ENCODE results near the gene TREML1. TPM values are rescaled to one million over a fixed set of nuclear protein-coding genes. Genes with fewer than 3 reads are reported as not detected.

TREML1 gene
- total RNA-seq, 1 experiment from 2014 or later = not detected

- peaks cover 67% of the 10 kb centered on the region for H3K27me3 Mint-ChIP-seq (ENCODE audit: unreplicated experiment)
- DNase-seq = no peak
- H3K9me3 Mint-ChIP-seq (ENCODE audit: low read depth, unreplicated experiment) = no peaks in the 10 kb centered on the region
- no peak overlapping the region for H3K27ac Mint-ChIP-seq (ENCODE audit: unreplicated experiment)
- no TSS peak for BruUV-seq (replicated peaks)
- CTCF ChIA-PET = no interaction called here
- no peaks in the 10 kb centered on the region for H3K36me3 Mint-ChIP-seq (ENCODE audit: insufficient read depth, unreplicated experiment)
- H3K4me1 Mint-ChIP-seq (ENCODE audit: low read depth, unreplicated experiment) = no peaks in the 10 kb centered on the region
- H3K4me3 Mint-ChIP-seq (ENCODE audit: low read depth, unreplicated experiment) = no peak overlapping the region
- intact Hi-C loops (cut with micrococcal nuclease; ENCODE audit: unreplicated experiment) = no loop called here
- TF ChIP-seq, protein P1, sequence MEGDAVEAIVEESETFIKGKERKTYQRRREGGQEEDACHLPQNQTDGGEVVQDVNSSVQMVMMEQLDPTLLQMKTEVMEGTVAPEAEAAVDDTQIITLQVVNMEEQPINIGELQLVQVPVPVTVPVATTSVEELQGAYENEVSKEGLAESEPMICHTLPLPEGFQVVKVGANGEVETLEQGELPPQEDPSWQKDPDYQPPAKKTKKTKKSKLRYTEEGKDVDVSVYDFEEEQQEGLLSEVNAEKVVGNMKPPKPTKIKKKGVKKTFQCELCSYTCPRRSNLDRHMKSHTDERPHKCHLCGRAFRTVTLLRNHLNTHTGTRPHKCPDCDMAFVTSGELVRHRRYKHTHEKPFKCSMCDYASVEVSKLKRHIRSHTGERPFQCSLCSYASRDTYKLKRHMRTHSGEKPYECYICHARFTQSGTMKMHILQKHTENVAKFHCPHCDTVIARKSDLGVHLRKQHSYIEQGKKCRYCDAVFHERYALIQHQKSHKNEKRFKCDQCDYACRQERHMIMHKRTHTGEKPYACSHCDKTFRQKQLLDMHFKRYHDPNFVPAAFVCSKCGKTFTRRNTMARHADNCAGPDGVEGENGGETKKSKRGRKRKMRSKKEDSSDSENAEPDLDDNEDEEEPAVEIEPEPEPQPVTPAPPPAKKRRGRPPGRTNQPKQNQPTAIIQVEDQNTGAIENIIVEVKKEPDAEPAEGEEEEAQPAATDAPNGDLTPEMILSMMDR (IDR thresholded peaks at IDR 0.05; ENCODE audit: unreplicated experiment) = no peak
Observed at GRCh38 chr6:41155132-41155805, 1.1 kb upstream of the TREML1 start.

GRCh38 chr6:41153451-41153850, 696 bp downstream of the TREML1 start:
- intact Hi-C loops (cut with micrococcal nuclease; ENCODE audit: unreplicated experiment) = no loop called here
- Mint-ChIP-seq H3K9me3 (ENCODE audit: low read depth, unreplicated experiment) (no peaks in the 10 kb centered on the region), H3K4me3 (ENCODE audit: low read depth, unreplicated experiment) (no peak overlapping the region), H3K27me3 (ENCODE audit: unreplicated experiment) (peaks cover 57% of the 10 kb centered on the region), H3K4me1 (ENCODE audit: low read depth, unreplicated experiment) (no peaks in the 10 kb centered on the region), H3K27ac (ENCODE audit: unreplicated experiment) (no peak overlapping the region), H3K36me3 (ENCODE audit: insufficient read depth, unreplicated experiment) (no peaks in the 10 kb centered on the region)
- DNase-seq = no peak
- no TSS peak for BruUV-seq (replicated peaks)
- TF ChIP-seq, protein P1 (IDR thresholded peaks at IDR 0.05; ENCODE audit: unreplicated experiment) = no peak
- CTCF ChIA-PET = no interaction called here

- H3K4me3 Mint-ChIP-seq (ENCODE audit: low read depth, unreplicated experiment) = no peak overlapping the region
- TF ChIP-seq, protein P1 (IDR thresholded peaks at IDR 0.05; ENCODE audit: unreplicated experiment) = no peak
- H3K27ac Mint-ChIP-seq (ENCODE audit: unreplicated experiment) = no peak overlapping the region
- intact Hi-C loops (cut with micrococcal nuclease; ENCODE audit: unreplicated experiment) = no loop called here
- H3K36me3 Mint-ChIP-seq (ENCODE audit: insufficient read depth, unreplicated experiment) = no peaks in the 10 kb centered on the region
- BruUV-seq (replicated peaks) = no TSS peak
- no peaks in the 10 kb centered on the region for H3K9me3 Mint-ChIP-seq (ENCODE audit: low read depth, unreplicated experiment)
- no peaks in the 10 kb centered on the region for H3K4me1 Mint-ChIP-seq (ENCODE audit: low read depth, unreplicated experiment)
- no peak for DNase-seq
- peaks cover 30% of the 10 kb centered on the region for H3K27me3 Mint-ChIP-seq (ENCODE audit: unreplicated experiment)
- CTCF ChIA-PET = no interaction called here
Observed at GRCh38 chr6:41150671-41151070, 3.5 kb downstream of the TREML1 start.

- H3K4me1 Mint-ChIP-seq (ENCODE audit: low read depth, unreplicated experiment) = no peaks in the 10 kb centered on the region
- no peak overlapping the region for H3K4me3 Mint-ChIP-seq (ENCODE audit: low read depth, unreplicated experiment)
- peaks cover 9% of the 10 kb centered on the region for H3K27me3 Mint-ChIP-seq (ENCODE audit: unreplicated experiment)
- TF ChIP-seq, protein P1 (IDR thresholded peaks at IDR 0.05; ENCODE audit: unreplicated experiment) = no peak
- H3K9me3 Mint-ChIP-seq (ENCODE audit: low read depth, unreplicated experiment) = no peaks in the 10 kb centered on the region
- BruUV-seq (replicated peaks) = no TSS peak
- no peaks in the 10 kb centered on the region for H3K36me3 Mint-ChIP-seq (ENCODE audit: insufficient read depth, unreplicated experiment)
- CTCF ChIA-PET = no interaction called here
- intact Hi-C loops (cut with micrococcal nuclease; ENCODE audit: unreplicated experiment) = no loop called here
- no peak for DNase-seq
- H3K27ac Mint-ChIP-seq (ENCODE audit: unreplicated experiment) = no peak overlapping the region
Observed at GRCh38 chr6:41147917-41148316, 6.2 kb downstream of the TREML1 start.

Measured in Calu3 (cell line).